GM10266 (cell line): Measurements from ENCODE around the gene POLR2F.

Experiments used
- DNase-seq: peaks from one replicate; pipeline ENCODE4 v3.0.0; 2012; ENCODE audit errors: extremely low spot score
- TF ChIP-seq, protein P1 (sequence below): IDR thresholded peaks from 2 replicates; pipeline ENCODE4 v1.5.1; 2012; ENCODE audit warnings: mild to moderate bottlenecking, low read depth; ENCODE audit not compliant: control insufficient read depth, insufficient read depth; ENCODE audit errors: missing control alignments

The POLR2F gene

DNA sequence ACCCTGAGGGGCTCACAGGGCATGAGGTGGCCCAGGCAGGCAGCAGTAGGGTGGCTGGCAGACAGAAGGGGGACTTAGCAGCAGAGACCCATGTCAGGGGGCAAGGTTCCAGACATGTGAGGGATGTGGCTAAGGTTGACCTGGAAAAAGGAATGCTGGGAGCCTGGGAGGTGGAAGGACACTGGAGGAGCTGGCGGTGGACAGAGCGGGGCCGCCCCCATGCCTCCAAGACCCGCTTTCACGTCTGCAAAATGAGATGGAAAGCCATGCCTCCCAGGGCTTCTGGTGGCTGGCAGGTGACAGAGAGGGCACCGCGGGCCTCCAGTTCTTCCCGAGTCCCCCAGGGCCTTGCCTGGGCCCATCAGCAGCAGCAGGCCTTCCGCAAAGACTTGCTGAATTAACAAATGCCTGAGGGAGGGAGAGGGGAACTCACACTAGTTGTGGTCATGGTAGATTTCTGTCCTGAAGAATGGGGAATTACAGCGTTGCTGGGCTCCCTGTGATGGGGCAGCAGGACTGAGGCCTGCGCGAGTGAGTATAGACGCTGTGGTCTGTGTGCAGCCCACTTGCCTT lies 53.9 kb downstream of the POLR2F start:
- DNase-seq = no peak
- TF ChIP-seq, protein P1, sequence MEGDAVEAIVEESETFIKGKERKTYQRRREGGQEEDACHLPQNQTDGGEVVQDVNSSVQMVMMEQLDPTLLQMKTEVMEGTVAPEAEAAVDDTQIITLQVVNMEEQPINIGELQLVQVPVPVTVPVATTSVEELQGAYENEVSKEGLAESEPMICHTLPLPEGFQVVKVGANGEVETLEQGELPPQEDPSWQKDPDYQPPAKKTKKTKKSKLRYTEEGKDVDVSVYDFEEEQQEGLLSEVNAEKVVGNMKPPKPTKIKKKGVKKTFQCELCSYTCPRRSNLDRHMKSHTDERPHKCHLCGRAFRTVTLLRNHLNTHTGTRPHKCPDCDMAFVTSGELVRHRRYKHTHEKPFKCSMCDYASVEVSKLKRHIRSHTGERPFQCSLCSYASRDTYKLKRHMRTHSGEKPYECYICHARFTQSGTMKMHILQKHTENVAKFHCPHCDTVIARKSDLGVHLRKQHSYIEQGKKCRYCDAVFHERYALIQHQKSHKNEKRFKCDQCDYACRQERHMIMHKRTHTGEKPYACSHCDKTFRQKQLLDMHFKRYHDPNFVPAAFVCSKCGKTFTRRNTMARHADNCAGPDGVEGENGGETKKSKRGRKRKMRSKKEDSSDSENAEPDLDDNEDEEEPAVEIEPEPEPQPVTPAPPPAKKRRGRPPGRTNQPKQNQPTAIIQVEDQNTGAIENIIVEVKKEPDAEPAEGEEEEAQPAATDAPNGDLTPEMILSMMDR = no peak

DNA sequence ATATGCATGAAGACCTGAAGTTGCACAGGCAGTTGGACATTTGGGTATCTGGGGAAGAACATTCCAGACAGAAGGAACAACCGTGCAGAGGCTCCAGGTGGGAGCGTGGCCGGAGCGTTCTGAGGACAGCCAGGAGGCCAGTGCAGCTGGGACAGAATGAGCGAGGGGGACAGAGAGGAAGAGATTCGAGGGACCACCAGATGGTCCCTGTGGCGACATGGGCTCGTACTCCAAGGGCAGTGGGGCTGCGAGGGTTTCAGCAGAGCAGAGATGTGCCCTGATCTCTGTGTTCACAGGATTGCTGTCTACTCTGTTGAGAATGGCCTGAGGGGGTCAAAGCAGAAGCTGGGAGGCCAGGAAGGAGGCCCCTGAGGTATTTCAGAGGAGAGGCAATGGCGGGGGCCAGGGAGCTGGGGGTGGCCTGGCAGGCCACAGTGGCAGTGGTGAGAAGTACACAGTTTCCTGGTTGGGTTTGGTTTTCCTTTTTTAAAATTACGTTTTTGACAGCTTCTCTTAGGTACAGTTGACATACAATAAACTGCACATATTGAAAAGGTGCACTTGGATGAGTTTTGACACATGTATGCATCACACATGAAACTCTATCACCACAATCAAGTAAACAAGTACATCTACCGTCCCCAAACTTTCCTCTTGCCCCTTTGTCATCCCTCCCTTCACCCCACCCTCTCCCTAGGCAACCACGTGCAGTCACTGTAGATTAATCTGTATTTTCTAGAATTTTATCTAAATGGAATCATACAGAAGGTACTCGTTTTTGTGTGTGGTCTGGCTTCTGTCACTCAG lies 55.7 kb downstream of the POLR2F start:
- TF ChIP-seq, protein P1 = no peak
- no peak for DNase-seq

- DNase-seq = no peak
- TF ChIP-seq, protein P1 = no peak
Measured at GRCh38 chr22:38012604-38013072, 59.1 kb downstream of the POLR2F start.

DNA sequence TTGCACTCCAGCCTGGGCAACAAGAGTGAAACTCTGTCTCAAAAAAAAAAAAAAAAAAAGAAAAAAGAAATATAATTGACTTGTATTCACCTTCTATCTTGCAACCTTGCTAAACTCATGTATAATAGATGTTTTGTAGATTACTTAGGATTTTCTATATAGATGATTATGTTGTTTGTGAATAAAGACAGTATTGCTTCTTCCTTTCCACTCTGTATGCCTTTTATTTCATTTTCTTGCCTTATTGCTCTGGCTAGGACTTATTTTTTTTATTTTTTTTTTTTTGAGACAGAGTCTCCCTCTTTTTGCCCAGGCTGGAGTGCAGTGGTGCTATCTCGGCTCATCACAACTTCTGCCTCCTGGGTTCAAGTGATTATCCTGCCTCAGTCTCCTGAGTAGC lies 60.6 kb downstream of the POLR2F start:
- no peak for DNase-seq
- TF ChIP-seq, protein P1 = no peak

GRCh38 chr22:38016182-38017151 lies 63.0 kb downstream of the POLR2F start:
- DNase-seq = no peak
- TF ChIP-seq, protein P1 = no peak

DNA sequence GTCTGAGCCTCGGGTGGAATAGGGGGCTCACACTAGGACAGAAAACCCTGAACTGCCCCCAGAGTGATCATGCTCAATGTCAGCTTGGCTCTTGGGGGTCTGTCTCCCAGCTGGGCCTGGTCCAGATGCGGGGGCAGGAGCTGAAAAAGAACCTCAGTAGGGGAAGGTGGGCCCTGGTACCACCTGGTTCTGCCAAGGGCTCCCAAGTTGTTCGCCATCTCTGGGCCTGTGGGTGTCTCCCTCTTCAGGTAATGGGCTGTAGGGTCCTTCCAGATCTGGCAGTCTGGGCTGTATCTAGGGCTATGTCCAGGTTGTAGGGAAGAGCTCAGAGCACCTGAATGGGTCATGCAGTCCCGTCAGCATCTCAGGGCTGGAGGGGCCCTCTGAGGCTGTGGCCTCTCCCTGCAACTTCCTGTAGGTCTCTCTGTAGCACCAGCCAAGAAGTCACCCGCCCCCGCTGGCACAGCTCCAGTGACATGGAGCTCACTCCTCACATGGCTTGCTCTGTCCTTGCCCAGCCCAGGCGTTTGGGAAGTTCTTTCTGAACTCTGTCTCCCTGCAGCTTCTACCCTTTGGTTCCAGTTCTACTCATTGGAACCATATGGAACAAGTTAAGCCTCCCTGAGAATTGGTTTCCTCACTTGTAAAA lies 63.9 kb downstream of the POLR2F start:
- no peak for DNase-seq
- TF ChIP-seq, protein P1 = no peak
